Nephron progenitor cell (in vitro differentiated cells): ENCODE measurements around the gene CEP85.

Source experiments
- DNase-seq: peaks from one replicate; pipeline ENCODE4 v3.0.0; 2021
- H3K27ac Mint-ChIP-seq: 2 replicates; pipeline ENCODE4 v1.8.0; 2021; ENCODE audit warnings: mild to moderate bottlenecking, moderate library complexity, mixed read lengths
- H3K27me3 Mint-ChIP-seq: 2 replicates; pipeline ENCODE4 v1.8.0; 2021; ENCODE audit warnings: mild to moderate bottlenecking, low read depth, mixed read lengths; ENCODE audit not compliant: poor library complexity
- H3K36me3 Mint-ChIP-seq: 2 replicates; pipeline ENCODE4 v1.8.0; 2021; ENCODE audit warnings: low read depth, mixed read lengths
- H3K4me1 Mint-ChIP-seq: 2 replicates; pipeline ENCODE4 v1.8.0; 2021; ENCODE audit warnings: mixed read lengths
- H3K4me3 Mint-ChIP-seq: 2 replicates; pipeline ENCODE4 v1.8.0; 2021; ENCODE audit warnings: mild to moderate bottlenecking, moderate library complexity, mixed read lengths
- H3K9me3 Mint-ChIP-seq: 2 replicates; pipeline ENCODE4 v1.8.0; 2021; ENCODE audit warnings: mild to moderate bottlenecking, moderate library complexity, mixed read lengths
- TF ChIP-seq, protein P1 (sequence below): fragments of 200-600 bp; sonication (generic); IDR thresholded peaks from 2 replicates; pipeline ENCODE4 v1.5.0; 2021; ENCODE audit warnings: antibody characterized with exemption

CEP85 gene

DNA sequence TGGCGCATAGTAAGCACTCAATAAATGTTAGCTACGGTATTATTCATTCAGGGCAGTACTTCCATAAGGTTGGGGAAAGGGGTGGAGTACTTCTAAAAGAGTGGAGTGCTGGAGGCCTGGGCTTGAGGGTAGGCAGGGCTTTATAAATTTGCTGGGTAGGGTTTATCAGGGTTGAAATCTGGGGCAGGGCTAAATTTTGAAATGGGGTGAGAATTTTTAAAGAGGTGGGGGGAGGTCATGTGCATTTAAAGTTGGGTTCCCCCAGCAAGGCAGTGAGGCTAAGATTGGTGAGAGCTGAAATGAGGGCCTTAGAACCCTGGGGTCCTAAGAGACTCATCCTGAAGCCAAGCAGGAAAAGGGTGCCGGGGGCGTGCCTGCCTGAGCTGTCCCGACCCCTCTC is 33.6 kb upstream of the CEP85 start:
- H3K27me3 Mint-ChIP-seq, result peaks cover 34% of the 10 kb centered on the region
- no peak for DNase-seq

DNA sequence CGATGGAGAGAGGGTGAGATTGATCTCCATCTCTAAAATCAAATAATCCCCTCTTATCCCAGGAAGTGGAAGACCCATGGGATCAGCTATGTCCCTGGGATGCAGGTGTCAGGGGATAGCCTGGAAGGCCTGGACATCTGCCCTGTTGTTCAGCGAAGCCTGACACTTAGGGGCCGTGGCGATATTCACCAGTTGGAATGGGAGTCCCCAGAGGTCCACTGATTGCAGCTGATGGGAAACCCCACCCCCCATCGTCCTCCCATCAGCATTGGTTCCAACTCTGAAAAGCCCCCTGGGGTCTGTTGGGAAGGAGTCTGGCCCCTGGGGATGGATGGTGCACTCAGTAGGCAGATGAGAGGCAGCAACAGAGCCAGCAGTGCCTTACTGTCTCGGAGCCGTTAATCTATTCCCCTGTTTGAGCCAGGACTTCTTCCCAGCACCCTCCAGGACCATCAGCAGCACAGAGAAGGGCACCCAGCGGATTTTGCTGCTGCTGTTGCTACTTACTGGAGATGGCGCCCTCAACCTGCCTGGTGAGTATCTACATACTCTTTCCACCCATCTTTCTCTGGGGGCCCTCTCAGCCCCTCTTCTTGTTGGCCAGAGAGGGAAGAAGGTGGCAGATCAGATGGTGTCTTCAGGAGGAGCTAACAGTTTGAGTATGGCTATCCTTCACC is 30.2 kb upstream of the CEP85 start:
- Mint-ChIP-seq H3K9me3 (no peaks in the 10 kb centered on the region), H3K4me3 (no peak overlapping the region), H3K27me3 (peaks cover 29% of the 10 kb centered on the region), H3K27ac (no peak overlapping the region), H3K4me1 (peaks cover 40% of the 10 kb centered on the region), H3K36me3 (no peaks in the 10 kb centered on the region)
- TF ChIP-seq, protein P1, sequence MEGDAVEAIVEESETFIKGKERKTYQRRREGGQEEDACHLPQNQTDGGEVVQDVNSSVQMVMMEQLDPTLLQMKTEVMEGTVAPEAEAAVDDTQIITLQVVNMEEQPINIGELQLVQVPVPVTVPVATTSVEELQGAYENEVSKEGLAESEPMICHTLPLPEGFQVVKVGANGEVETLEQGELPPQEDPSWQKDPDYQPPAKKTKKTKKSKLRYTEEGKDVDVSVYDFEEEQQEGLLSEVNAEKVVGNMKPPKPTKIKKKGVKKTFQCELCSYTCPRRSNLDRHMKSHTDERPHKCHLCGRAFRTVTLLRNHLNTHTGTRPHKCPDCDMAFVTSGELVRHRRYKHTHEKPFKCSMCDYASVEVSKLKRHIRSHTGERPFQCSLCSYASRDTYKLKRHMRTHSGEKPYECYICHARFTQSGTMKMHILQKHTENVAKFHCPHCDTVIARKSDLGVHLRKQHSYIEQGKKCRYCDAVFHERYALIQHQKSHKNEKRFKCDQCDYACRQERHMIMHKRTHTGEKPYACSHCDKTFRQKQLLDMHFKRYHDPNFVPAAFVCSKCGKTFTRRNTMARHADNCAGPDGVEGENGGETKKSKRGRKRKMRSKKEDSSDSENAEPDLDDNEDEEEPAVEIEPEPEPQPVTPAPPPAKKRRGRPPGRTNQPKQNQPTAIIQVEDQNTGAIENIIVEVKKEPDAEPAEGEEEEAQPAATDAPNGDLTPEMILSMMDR, result no peak
- no peak for DNase-seq

More for the DNA sequence above, 33.6 kb upstream of the CEP85 start:
- Mint-ChIP-seq H3K36me3 (no peaks in the 10 kb centered on the region), H3K4me3 (no peak overlapping the region), H3K9me3 (no peaks in the 10 kb centered on the region), H3K4me1 (peaks cover 40% of the 10 kb centered on the region), H3K27ac (no peak overlapping the region)
- TF ChIP-seq, protein P1, result no peak

DNA sequence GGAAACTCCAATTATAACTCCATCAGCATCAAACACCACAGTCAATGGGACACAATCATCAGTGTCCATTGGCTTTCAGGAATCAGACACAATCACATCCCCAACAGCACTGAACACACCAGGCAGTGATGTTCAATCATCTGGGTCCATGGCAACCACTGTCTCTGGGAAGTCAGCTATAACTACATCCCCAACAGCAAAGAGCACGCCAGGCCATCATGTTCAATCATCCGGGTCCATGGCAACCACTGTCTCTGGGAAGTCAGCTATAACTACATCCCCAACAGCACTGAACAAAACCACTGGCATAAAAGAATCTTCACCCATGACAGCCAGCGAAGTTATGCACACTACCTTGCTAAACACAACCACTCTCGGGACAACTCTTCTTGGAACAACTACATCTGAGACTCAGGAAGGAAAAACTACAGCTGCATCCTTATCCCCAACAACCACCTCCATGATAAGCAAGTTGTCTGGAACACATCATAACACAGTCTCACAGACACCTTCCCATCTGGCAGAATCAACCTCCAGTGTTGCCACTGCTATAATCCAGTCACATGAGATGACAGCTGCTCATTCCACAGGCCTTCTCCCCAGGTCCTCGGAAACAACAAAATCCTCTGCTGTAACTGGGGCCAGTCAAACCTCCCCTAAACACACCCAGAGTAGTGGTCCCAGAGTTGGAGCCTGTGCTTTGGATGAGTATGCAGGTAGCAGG is 23.7 kb upstream of the CEP85 start:
- H3K36me3 Mint-ChIP-seq, result no peaks in the 10 kb centered on the region
- no peak for DNase-seq
- H3K9me3 Mint-ChIP-seq, result no peaks in the 10 kb centered on the region
- peaks cover 14% of the 10 kb centered on the region for H3K4me1 Mint-ChIP-seq
- H3K27me3 Mint-ChIP-seq, result peaks cover 12% of the 10 kb centered on the region
- TF ChIP-seq, protein P1, result no peak
- no peak overlapping the region for H3K4me3 Mint-ChIP-seq
- no peak overlapping the region for H3K27ac Mint-ChIP-seq

DNA sequence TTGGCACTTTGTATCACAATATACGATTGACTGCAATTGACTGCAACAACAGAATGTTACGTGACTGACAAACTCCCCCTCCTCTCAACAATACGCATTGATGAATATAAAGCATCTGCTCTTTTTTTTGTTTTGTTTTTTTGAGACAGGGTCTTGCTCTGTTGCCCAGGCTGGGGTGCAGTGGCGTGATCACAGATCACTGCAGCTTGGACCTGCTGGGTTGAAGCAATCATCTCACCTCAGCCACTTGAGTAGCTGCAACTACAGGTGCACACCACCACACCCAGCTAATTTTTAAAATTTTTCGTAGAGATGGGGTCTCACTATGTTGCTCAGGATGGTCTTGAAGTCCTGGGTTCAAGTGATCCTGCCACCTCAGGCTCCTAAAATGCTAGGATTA is 21.3 kb upstream of the CEP85 start:
- no peaks in the 10 kb centered on the region for H3K9me3 Mint-ChIP-seq
- TF ChIP-seq, protein P1, result no peak
- H3K4me1 Mint-ChIP-seq, result peaks cover 14% of the 10 kb centered on the region
- H3K4me3 Mint-ChIP-seq, result no peak overlapping the region
- no peak overlapping the region for H3K27ac Mint-ChIP-seq
- H3K27me3 Mint-ChIP-seq, result peaks cover 24% of the 10 kb centered on the region
- H3K36me3 Mint-ChIP-seq, result no peaks in the 10 kb centered on the region
- no peak for DNase-seq

DNA sequence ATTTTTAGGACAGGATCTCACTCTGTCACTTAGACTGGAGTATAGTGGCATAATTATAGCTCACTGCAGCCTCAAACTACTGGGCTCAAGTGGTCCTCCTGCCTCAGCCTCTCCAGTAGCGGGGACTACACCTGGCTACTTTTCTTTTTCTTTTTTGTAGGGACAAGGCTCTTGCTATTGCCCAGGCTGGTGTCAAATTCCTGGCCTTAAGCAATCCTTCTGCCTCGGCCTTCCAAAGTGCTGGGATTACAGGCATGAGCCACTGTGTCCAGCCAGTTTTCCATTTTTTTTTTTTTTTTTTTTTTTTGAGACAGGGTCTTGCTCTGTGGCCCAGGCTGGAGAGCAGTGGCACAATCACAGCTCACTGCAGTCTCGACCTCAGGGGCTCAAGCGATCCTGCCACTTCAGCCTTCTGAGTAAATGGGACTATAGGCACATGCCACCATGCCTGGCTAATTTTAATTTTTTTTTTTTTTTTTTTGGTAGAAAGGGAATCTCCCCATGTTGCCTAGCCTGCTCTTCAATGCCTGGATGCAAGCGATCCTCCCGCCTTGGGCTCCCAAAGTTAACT is 20.6 kb upstream of the CEP85 start:
- TF ChIP-seq, protein P1, result no peak
- Mint-ChIP-seq H3K27me3 (peaks cover 24% of the 10 kb centered on the region), H3K4me3 (no peak overlapping the region), H3K4me1 (peaks cover 14% of the 10 kb centered on the region), H3K36me3 (no peaks in the 10 kb centered on the region), H3K27ac (no peak overlapping the region), H3K9me3 (no peaks in the 10 kb centered on the region)
- DNase-seq, result no peak
